C4-2B (cell line): Measurements from ENCODE around the gene TET1.

Experiments
- ZFX ChIP-seq: fragments of 450-650 bp; IDR thresholded peaks from 2 replicates; pipeline ENCODE4 v1.6.1; 2017
- TF ChIP-seq, protein P1 (sequence below): fragments of 450-650 bp; conservative IDR thresholded peaks from 2 replicates; pipeline ENCODE4 v1.5.1; 2017; ENCODE audit warnings: mild to moderate bottlenecking

DNA sequence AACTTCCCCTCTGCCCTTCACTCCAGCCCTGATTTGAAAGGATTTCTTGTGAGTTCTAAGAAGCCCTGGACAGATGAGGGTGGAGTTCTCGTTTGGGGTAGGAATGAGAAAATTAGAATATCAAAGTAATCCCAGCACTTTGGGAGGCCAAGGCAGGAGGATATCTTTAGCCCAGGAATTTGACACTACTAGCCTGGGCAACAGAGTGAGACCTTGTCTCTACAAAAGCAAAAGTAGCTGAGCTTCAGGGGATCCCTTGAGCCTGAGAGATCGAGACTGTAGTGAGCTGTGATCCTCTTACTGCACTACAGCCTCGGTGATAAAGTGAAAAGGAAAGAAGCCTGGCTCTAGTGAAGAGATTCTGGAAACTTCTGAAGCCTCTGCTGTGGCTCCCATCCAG, 76.2 kb downstream of the TET1 start:
- TF ChIP-seq, protein P1, sequence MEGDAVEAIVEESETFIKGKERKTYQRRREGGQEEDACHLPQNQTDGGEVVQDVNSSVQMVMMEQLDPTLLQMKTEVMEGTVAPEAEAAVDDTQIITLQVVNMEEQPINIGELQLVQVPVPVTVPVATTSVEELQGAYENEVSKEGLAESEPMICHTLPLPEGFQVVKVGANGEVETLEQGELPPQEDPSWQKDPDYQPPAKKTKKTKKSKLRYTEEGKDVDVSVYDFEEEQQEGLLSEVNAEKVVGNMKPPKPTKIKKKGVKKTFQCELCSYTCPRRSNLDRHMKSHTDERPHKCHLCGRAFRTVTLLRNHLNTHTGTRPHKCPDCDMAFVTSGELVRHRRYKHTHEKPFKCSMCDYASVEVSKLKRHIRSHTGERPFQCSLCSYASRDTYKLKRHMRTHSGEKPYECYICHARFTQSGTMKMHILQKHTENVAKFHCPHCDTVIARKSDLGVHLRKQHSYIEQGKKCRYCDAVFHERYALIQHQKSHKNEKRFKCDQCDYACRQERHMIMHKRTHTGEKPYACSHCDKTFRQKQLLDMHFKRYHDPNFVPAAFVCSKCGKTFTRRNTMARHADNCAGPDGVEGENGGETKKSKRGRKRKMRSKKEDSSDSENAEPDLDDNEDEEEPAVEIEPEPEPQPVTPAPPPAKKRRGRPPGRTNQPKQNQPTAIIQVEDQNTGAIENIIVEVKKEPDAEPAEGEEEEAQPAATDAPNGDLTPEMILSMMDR: no peak
- no peak for TF ChIP-seq ZFX
